ENCODE measurements around the gene EIF3M.
A peak's percentile ranks its signal among the peaks of the same experiment; 100 is the strongest.
"Not testable (repeated sequence)": the region's sequence is repeated elsewhere in the genome, so short reads cannot be mapped to it uniquely, and the experiment has no call there.

The EIF3M gene

DNA sequence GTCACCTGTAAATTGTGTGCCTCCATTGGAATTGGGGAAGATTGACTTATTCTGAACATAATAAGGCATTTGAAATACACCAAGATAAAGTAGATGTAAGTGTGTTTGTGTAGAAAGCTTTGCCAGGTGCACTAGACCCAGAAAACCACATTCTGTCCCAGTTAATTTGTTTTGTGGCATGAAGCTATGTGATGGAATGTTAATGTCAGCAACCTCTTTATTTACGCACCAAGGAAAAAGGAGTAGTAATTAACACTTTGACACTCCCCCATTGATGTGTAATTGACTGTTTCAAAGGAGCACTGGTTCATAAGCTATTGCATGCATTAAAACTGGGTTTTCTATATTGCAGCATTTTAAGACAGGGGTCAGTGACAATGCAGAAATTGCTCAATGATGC is 14.3 kb downstream of the EIF3M start:
- DNase-seq = no peak

- DNase-seq = no peak
Measured at GRCh38 chr11:32602657-32603415, 19.2 kb downstream of the EIF3M start.

DNA sequence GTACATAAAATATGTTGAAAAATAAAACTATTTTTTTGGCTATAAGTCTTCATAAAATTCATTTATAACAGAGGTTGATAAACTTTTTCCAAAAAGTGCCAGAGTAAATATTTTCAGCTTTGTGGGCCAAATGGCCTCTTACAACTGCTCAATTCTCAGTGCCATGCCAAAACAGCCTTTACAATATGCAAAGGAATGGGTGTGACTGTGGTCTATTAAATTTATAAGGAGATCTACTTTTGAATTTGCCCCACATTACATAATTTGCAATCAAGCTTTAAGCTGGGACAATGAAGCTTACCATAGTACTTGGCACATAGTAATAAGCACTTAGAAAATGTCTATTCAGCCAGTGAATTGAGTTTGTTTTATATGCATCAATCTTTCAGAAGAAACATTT is 22.6 kb downstream of the EIF3M start:
- DNase-seq = no peak

GRCh38 chr11:32608826-32609225 is 25.2 kb downstream of the EIF3M start:
- DNase-seq = not testable (repeated sequence)

GRCh38 chr11:32610797-32611352 is 27.2 kb downstream of the EIF3M start:
- DNase-seq = no peak

- no peak for DNase-seq
Measured at GRCh38 chr11:32613500-32614151, 30.0 kb downstream of the EIF3M start.

GRCh38 chr11:32615422-32615821 is 31.8 kb downstream of the EIF3M start:
- no peak for DNase-seq

- DNase-seq = no peak
Measured at GRCh38 chr11:32616903-32617302, 33.3 kb downstream of the EIF3M start.

- DNase-seq = peak in 1 of 3 experiments; percentile 40
Measured at GRCh38 chr11:32630844-32631243, 47.2 kb downstream of the EIF3M start.

DNA sequence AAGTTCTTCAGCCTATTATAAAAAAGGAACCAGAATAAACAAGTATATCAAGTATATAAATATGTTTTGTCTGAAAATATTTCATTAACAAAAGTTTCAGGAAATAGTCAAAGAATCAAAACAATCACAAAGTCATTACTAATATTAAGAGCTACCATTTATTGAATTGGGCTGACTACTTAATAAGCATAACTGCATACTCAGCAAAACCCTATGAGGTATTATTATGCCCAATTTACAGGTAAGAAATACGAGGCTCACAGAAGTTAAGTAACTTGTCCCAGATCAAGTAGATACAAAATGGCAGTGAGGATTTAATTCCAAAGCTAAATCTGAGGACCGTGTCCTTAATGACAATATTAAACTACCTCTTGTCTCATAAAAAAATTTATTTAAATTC is 52.2 kb downstream of the EIF3M start:
- no peak for DNase-seq

GRCh38 chr11:32641361-32641760 is 57.7 kb downstream of the EIF3M start:
- DNase-seq = no peak

DNA sequence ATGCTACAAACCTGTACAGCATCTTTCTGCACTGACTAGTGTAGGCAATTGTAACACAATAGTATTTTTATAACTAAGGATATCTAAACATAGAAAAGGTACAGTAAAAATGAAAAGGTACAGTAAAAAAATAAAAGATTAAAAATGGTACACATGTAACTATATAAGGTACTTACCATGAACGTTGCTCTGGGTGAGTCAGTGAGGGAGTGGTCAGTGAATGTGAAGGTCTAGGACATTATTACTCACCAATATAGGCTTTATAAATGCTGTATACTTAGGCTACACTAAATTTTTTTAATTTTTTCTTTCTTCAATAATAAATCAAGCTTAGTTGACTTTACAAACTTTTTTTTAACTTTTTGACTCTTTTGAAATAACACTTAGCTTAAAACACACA is 59.9 kb downstream of the EIF3M start:
- no peak for DNase-seq
